K562 (cell line): ENCODE results near the gene PIM3. TPM values are rescaled to one million over a fixed set of nuclear protein-coding genes. Genes with fewer than 3 reads are reported as not detected.

Experiments used
- REST ChIP-seq, 2 experiments: fragments of 450-650 bp; formaldehyde crosslinking in 1 of 2; IDR thresholded peaks; 2 replicates each; pipeline versions ENCODE4 v1.4.0 to v1.6.1; 2014 to 2020; ENCODE audit warnings: mild to moderate bottlenecking in 2 of 2, borderline replicate concordance in 1 of 2, low read depth in 1 of 2
- polyA plus RNA-seq, 8 experiments: library from polyadenylated mRNA; depleted of rRNA in 4 of 8; stranded (reverse) in 5 of 8; unstranded in 3 of 8; fragments of >200 nt; fragmentation: Nextera tagmentation in 2 of 8; fragmentation: Illumina TruSeq in 1 of 8; extraction: Ambion mirVana in 2 of 8; extraction: Trizol in 1 of 8; gene quantifications; 2 replicates each; pipeline versions ENCODE4 v1.2.1 to v1.2.3, GENCODE V29; 2011 to 2014; ENCODE audit warnings: inconsistent platforms in 1 of 8, missing spikeins in 1 of 8
- total RNA-seq, 7 experiments: library from RNA; depleted of rRNA in 6 of 7; stranded (reverse); fragments of >200 nt in 6 of 7; fragmentation: Illumina TruSeq in 2 of 7; extraction: Trizol in 2 of 7; gene quantifications; 2 replicates each; pipeline versions ENCODE4 v1.2.1 to v1.2.3, GENCODE V29; 2011 to 2021; ENCODE audit warnings: low replicate concordance in 1 of 7

PIM3 gene
- total and polyA plus RNA-seq, 9 of the 15 experiments (the other 6 are each of a cell fraction or from before 2014, with no cell fraction given): 0.24 to 40.5 (median 5.3) TPM

- TF ChIP-seq REST (IDR thresholded peaks at IDR 0.05; ENCODE audit: borderline replicate concordance) (peak; percentile 74), REST (CRISPR knock-in tag; IDR thresholded peaks at IDR 0.05; ENCODE audit: low read depth) (no peak)
- TF ChIP-seq, all 486 proteins: peak for 119
These were observed 10.1 kb downstream of the PIM3 start (continued) for GRCh38 chr22:49970528-49971231.
